Hematopoietic multipotent progenitor cell (in vitro differentiated cells): ENCODE results near the gene GPALPP1. TPM values are rescaled to one million over a fixed set of nuclear protein-coding genes. Genes with fewer than 3 reads are reported as not detected.
"Not testable (repeated sequence)": the region's sequence is repeated elsewhere in the genome, so short reads cannot be mapped to it uniquely, and the experiment has no call there.

ENCODE experiments used
- DNase-seq, 3 donors: peaks; one replicate each; pipeline ENCODE4 v3.0.0-alpha.2; 2011 to 2015; ENCODE audit warnings: low read depth in 2 of 3, low spot score in 2 of 3
- total RNA-seq: library from RNA; depleted of rRNA; stranded (reverse); fragments of >200 nt; gene quantifications from one replicate; pipeline ENCODE4 v1.2.3, GENCODE V29; 2012

Gene GPALPP1
- total RNA-seq, 1 donor: 22.6 TPM

- DNase-seq: no peak
These were observed 14.1 kb downstream of the GPALPP1 start for GRCh38 chr13:45003417-45003816.

- DNase-seq: no peak
These were observed 14.8 kb downstream of the GPALPP1 start for GRCh38 chr13:45004096-45004495.

DNA sequence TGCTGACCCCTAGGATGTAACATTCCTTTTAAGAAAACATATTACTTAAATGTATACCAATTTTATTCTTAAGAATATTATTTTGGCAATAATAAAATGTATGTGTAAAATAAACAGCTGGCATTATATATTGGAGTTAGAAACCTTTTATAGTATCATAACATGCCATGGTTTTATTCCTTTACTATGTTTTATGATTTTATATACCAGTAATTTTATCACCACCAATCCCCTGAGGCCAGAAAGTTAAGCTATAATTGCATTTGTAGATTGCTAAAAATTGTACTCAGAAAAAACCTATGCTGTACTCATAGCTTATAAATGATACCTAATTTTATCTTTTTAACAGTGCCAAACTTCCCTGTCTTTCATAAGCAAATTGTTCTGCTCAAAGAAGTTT lies 17.9 kb downstream of the GPALPP1 start:
- no peak for DNase-seq

DNA sequence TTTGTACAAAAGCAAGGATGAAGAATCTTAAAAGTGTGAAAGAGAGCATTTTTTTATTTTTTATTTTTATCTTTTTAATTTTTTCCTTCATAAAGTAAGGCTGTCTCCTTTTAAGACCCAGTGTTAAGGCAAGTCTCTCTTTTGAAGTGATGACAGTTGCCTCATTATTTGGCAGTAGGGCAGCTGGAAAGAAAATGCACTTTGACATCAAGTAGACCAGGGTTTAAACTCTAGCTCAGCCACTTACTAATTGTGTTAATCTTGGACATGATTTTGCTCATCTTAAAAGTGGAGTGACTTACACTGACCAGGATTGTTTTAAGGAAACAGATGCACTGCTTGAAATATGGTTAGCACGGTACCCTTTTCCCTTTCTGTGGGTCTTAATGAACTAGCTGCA lies 18.5 kb downstream of the GPALPP1 start:
- no peak for DNase-seq

GRCh38 chr13:45011198-45011597 lies 21.9 kb downstream of the GPALPP1 start:
- DNase-seq: no peak

GRCh38 chr13:45015300-45015699 lies 26.0 kb downstream of the GPALPP1 start:
- DNase-seq: no peak

- no peak for DNase-seq
These were observed 27.6 kb downstream of the GPALPP1 start for GRCh38 chr13:45016792-45017425.

- DNase-seq: not testable (repeated sequence)
These were observed 30.6 kb downstream of the GPALPP1 start for GRCh38 chr13:45019981-45020380.

- no peak for DNase-seq
These were observed 31.9 kb downstream of the GPALPP1 start for GRCh38 chr13:45021250-45021649.

DNA sequence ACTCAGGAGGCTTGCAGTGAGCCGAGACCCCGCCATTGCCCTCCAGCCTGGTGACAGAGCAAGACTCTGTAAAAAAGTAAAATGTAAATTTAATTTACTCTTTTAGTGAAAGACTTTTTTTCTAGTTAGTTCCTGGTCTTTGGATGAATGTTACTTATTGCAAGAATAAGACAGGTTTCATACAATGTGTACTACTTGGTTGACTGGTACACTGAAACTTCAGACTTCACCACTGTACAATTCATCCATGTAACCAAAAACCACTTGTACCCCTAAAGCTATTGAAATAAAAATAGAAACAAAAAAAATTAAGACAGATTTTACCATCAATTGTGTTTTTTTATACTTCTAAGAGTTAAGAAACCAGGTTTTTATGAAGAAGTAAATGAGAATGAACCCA lies 35.5 kb downstream of the GPALPP1 start:
- no peak for DNase-seq

GRCh38 chr13:45034342-45034741 lies 45.0 kb downstream of the GPALPP1 start:
- DNase-seq: no peak

DNA sequence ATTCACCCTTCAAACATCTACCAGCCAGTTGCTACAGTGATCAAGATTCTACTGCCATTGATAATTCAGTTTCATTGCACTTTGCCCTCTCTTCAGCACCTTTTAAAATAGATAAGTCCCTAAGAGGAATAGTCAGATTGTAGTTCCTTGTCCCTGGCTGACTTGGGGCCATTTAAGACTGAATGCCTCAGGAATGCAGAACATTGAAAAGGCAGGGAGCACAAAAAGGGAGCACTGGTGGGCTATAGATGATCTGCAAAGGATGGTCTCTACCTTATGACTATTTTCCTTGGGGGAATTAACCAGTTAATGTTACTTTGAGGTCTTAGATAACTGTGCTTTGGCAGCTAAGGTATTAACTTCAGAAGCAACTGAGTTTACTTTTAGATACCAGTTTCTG lies 46.9 kb downstream of the GPALPP1 start:
- DNase-seq: no peak

DNA sequence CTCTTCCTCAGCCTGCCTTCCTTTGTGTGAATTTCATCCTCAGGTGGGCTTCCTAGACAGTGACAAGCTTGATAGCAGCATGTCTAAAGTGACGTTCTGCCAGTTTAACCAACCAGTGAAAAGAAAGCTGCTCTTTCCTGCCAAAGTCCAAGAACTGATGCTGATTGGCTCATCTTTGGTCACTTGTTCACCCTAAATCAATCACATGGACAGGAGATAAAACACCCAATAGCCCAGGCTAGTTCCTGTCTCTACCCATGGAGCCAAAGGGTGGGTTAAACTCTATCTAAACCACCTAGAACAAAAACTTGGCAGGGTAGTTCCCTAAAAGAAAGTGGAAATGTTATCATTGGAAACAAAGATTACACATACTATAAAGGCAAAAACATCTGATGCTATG lies 50.8 kb downstream of the GPALPP1 start:
- no peak for DNase-seq

GRCh38 chr13:45040622-45041021 lies 51.3 kb downstream of the GPALPP1 start:
- no peak for DNase-seq

DNA sequence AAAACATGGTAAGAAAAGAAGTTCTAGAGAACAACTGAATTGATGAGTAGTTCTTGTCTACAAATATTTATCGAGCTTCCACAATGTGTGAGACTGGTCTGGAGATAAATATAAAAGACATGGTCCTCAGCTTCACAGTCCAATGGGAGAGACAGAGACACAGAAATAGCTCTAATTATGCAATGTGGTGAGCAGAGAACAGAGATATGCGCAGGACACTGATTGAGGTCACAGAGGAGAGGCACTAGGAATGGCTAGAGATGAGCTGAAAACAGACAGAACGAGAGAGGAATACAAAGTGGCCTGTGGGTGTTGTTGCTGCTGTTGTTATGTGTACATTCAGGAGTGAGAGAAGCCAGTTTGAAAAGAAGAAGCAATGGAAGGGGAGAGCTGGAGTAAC lies 53.2 kb downstream of the GPALPP1 start:
- no peak for DNase-seq

GRCh38 chr13:45046445-45046844 lies 57.1 kb downstream of the GPALPP1 start:
- peak in 1 of 3 donors; percentile 21 for DNase-seq

DNA sequence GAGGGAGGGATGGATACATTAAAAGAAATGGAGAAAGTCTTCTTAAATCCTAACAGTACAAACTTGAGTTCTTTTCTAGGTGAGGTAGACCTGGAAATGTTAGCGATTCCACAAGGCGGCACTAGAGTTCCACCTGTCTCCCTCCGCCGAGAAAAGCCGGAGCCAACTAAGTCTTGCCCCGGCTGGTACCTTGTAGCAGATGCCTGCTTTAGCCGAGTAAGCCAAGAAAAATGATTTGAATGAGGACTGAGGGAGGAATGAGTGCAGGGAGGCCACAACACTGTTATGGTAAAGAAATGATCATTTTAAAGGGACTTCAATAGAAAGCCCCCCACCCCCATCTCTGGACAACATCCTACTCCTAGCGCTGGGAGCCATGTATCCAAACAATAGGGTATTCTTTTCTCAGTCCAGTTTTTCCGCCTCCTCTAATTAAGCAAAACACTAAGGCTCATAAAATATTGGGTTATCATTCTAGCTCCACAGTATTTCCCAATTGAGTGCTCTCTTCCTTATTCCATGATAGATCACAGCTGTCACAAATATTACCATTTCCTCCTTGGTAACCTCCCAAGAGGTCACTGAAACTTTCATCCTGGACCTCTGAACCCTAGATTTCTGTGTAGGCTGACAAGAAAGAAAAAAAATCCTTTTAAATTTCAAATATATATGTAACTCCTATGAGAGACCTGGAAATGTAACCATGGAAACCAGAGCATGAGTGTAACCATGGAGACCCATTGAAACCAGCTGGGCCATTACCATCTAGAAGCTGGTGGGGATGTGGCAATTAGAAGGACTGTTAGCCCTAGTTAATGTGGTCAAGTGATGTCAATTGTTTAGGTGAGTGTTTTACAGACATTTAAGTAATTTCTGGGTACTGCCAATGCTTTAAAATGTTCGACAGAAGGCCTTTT lies 58.3 kb downstream of the GPALPP1 start:
- DNase-seq: peak; percentile 42 to 90 (median 68)

DNA sequence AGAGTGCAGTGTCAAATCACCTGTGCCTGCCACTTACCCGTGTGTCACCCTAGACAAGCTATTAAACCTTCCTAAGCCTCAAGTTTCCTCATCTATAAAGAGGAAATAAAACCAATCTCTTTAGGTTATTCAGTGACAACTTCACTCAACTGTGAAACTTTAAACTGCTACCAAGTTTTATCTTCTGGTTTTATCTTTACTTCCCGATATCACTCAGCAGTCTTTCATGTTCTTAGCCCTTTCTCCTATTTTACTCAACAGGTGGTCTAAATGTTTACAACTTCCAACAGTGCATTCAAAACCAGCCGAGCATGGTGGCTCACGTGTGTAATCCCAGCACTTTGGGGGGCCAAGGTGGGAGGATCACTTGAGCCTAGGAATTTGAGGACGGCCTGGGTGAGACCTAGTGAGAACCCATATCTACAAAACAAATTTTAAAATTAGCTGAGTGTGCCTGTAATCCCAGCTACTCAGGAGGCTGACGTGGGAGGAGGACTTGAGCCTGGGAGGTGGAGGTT lies 59.6 kb downstream of the GPALPP1 start:
- no peak for DNase-seq

- no peak for DNase-seq
These were observed 60.1 kb downstream of the GPALPP1 start for GRCh38 chr13:45049478-45049877.

- no peak for DNase-seq
These were observed 62.0 kb downstream of the GPALPP1 start for GRCh38 chr13:45051315-45051714.

DNA sequence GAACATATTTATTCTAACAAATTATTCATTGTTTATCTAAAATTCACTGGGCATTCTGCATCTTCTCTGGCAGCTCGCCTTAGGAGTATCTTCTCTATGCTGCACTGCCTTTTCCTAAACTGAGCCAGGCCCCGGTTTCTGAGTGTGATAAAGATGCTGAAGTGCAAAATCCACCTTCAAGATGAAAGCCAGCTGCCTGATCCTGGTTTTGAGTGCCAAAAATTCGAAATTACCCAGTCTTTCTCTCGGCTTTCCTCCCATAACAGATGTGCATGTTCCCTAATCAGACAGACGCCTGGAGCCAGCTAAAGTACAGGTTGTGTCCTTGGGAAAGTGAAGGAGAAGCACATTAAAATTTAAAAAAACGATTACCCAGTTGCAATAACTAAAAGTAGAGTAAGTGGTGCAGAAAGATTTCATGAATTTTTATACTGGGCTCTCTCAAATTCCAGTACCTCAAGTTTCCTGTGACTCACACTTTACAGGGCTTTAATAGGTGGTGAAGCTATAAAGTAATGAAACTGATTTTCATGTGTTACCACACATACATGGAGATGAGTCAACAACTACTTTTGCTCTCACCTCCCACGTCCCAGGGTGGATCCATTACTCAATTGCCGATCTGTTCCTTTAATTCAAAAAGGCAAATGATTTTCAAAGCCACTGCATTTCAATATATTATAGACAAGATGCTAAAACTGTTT lies 66.0 kb downstream of the GPALPP1 start:
- no peak for DNase-seq
